Transverse colon (tissue), 4 donors: Measurements from ENCODE around the gene MVP. TPM values are rescaled to one million over a fixed set of nuclear protein-coding genes. Genes with fewer than 3 reads are reported as not detected.
A peak's percentile ranks its signal among the peaks of the same experiment; 100 is the strongest.

Experiments
- DNase-seq: peaks from one replicate; pipeline ENCODE4 v3.0.0-alpha.2; 2019
- H3K27ac ChIP-seq, 4 donors: fragments of 200-600 bp; sonication (generic); 2 replicates each; pipeline ENCODE4 v1.5.1; 2016 to 2018; ENCODE audit warnings: inconsistent platforms in 4 of 4
- H3K27me3 ChIP-seq: fragments of 200-600 bp; sonication (generic); 2 replicates; pipeline ENCODE4 v1.5.1; 2017; ENCODE audit warnings: inconsistent platforms
- H3K36me3 ChIP-seq, 4 donors: fragments of 200-600 bp; sonication (generic); 2 replicates each; pipeline ENCODE4 v1.5.1; 2017 to 2019; ENCODE audit warnings: inconsistent platforms in 4 of 4
- H3K4me1 ChIP-seq, 4 donors: fragments of 200-600 bp; sonication (generic); 2 replicates each; pipeline ENCODE4 v1.5.1; 2017 to 2020; ENCODE audit warnings: inconsistent platforms in 4 of 4
- H3K4me3 ChIP-seq, 4 donors: fragments of 200-600 bp; sonication (generic); 1 replicate in 1 of 4; 2 replicates in 3 of 4; pipeline versions ENCODE4 v1.5.1 to v1.6.1; 2017 to 2019; ENCODE audit warnings: inconsistent platforms in 4 of 4
- H3K9me3 ChIP-seq, 2 donors: fragments of 200-600 bp; sonication (generic); 2 replicates each; pipeline ENCODE4 v1.5.1; 2017 to 2019; ENCODE audit warnings: inconsistent platforms in 2 of 2
- CTCF ChIP-seq, 5 experiments: fragments of 200-600 bp in 3 of 5; fragments of 450-650 bp in 2 of 5; sonication (generic) in 3 of 5; IDR thresholded peaks; 1 replicate in 2 of 5; 2 replicates in 3 of 5; pipeline ENCODE4 v1.5.1; 2016 to 2017; ENCODE audit warnings: antibody characterized with exemption in 5 of 5, inconsistent platforms in 3 of 5, mild to moderate bottlenecking in 2 of 5, moderate library complexity in 1 of 5
- EP300 ChIP-seq: sonication (generic); formaldehyde crosslinking; IDR thresholded peaks from one replicate; pipeline ENCODE4 v1.6.1; 2017; ENCODE audit warnings: antibody characterized with exemption, low read depth
- POLR2A ChIP-seq: fragments of 450-650 bp; IDR thresholded peaks from one replicate; pipeline ENCODE4 v1.6.1; 2016; ENCODE audit warnings: antibody characterized with exemption, mild to moderate bottlenecking, moderate library complexity
- POLR2AphosphoS5 ChIP-seq, 3 donors: sonication (generic); formaldehyde crosslinking; IDR thresholded peaks; one replicate each; pipeline ENCODE4 v1.6.1; 2016; ENCODE audit warnings: antibody characterized with exemption in 3 of 3
- WGBS, 2 donors: methylation state at CpG; one replicate each; pipeline ENCODE4 v1.1.5; 2018; ENCODE audit warnings: low coverage in 1 of 2; 5-methylcytosine and 5-hydroxymethylcytosine counted together
- in situ Hi-C, 4 donors: fragments of 200-750 bp; cut with MboI; loops; one replicate each; pipeline versions ENCODE4 v1.15.0 to v1.15.1; 2017; ENCODE audit warnings: low sequenced_read_pairs in 3 of 4, low pct_ligation_motif_present in 1 of 4, low pct_unique_long_range_greater_than_20kb in 1 of 4
- intact Hi-C: fragments of 100-400 bp; cut with DNase I; formaldehyde crosslinking; loops from one replicate; pipeline ENCODE4 v1.15.1; 2023; ENCODE audit warnings: low total_unique reads
- total RNA-seq, 4 donors: library from RNA; depleted of rRNA; stranded (reverse); fragments of >200 nt; gene quantifications; one replicate each; pipeline ENCODE4 v1.1.0, GENCODE V29; 2016

MVP gene
- total RNA-seq, 4 donors from 2014 or later: 483 to 654 (median 553) TPM

- TF ChIP-seq EP300: no peak
- peak; percentile 50 to 73 (median 60) for TF ChIP-seq POLR2AphosphoS5 (IDR thresholded peaks at IDR 0.05)
- peak; percentile 63 for TF ChIP-seq POLR2A
- no peak for TF ChIP-seq CTCF (IDR thresholded peaks at IDR 0.05)
- Histone ChIP-seq H3K4me3 (peak overlapping the region; percentile 28 to 58 (median 42)), H3K36me3 (no peaks in the 10 kb centered on the region), H3K27me3 (no peaks in the 10 kb centered on the region), H3K9me3 (no peaks in the 10 kb centered on the region), H3K4me1 (peaks cover 47 to 82% (median 67%) of the 10 kb centered on the region in 4 donors), H3K27ac (peak overlapping the region; percentile 93 to 98 (median 96))
- 1 to 6% methylated on average over 6 to 30 of the region's 31 CpGs for WGBS, 2 donors
- intact Hi-C loops: no loop called here
- in situ Hi-C loops: no loop called here
- peak; percentile 96 for DNase-seq
These were observed 8.9 kb upstream of the MVP start for GRCh38 chr16:29811170-29811895.

GRCh38 chr16:29811896-29812665, 8.2 kb upstream of the MVP start, which contains the start of gene PRRT2:
Gene PRRT2 (plus strand): TSS chr16:29812193. CDS start chr16:29813055, 862 bp downstream.
- intact Hi-C loops: no loop called here
- no peaks in the 10 kb centered on the region for H3K9me3 ChIP-seq
- TF ChIP-seq CTCF (IDR thresholded peaks at IDR 0.05): no peak
- TF ChIP-seq POLR2A: no peak
- peak in 1 of 3 donors; percentile 19 for TF ChIP-seq POLR2AphosphoS5 (IDR thresholded peaks at IDR 0.05)
- TF ChIP-seq EP300: no peak
- DNase-seq: peak; percentile 64
- H3K4me1 ChIP-seq: peaks cover 47 to 86% (median 71%) of the 10 kb centered on the region in 4 donors
- 1 to 3% methylated on average over 14 to 59 of the region's 69 CpGs for WGBS, 2 donors
- in situ Hi-C loops: no loop called here
- no peaks in the 10 kb centered on the region for H3K36me3 ChIP-seq
- no peaks in the 10 kb centered on the region for H3K27me3 ChIP-seq
- H3K27ac ChIP-seq: peak within 1 kb of the TSS; percentile 93 to 98 (median 96)
- peak within 1 kb of the TSS; percentile 28 to 58 (median 42) for H3K4me3 ChIP-seq

- H3K36me3 ChIP-seq: peaks cover 0 to 5% (median 0%) of the 10 kb centered on the region in 4 donors
- peaks cover 53 to 87% (median 78%) of the 10 kb centered on the region in 4 donors for H3K4me1 ChIP-seq
- H3K27me3 ChIP-seq: no peaks in the 10 kb centered on the region
- DNase-seq: no peak
- intact Hi-C loops (no loop called here), in situ Hi-C loops (no loop called here)
- H3K4me3 ChIP-seq: peak overlapping the region in 3 of 4 donors; percentile 38 to 58 (median 46)
- H3K27ac ChIP-seq: peak overlapping the region; percentile 93 to 98 (median 96)
- no peaks in the 10 kb centered on the region for H3K9me3 ChIP-seq
- 75% methylated on average over 9 of the region's 9 CpGs; no CpG with 5 or more reads in 1 of the 2 donors for WGBS, 2 donors
- TF ChIP-seq POLR2A (no peak), POLR2AphosphoS5 (IDR thresholded peaks at IDR 0.05) (no peak), CTCF (IDR thresholded peaks at IDR 0.05) (no peak), EP300 (no peak)
These were observed 7.3 kb upstream of the MVP start for GRCh38 chr16:29812754-29813643.
